ENCODE measurements around the gene KLHL26. TPM values are rescaled to one million over a fixed set of nuclear protein-coding genes. Genes with fewer than 3 reads are reported as not detected.

The KLHL26 gene
- total RNA-seq, 1 experiment from 2014 or later, result 10.7 TPM

GRCh38 chr19:18653853-18654252 is 17.0 kb downstream of the KLHL26 start:
- no peak overlapping the region for H2BK5ac ChIP-seq (ENCODE audit: insufficient read length, low read length)
- H2BK12ac ChIP-seq (ENCODE audit: insufficient read length, low read depth, low read length), result no peak overlapping the region
- no peak overlapping the region for H3K4me2 ChIP-seq (ENCODE audit: insufficient read depth, insufficient read length, low read length)
- H3K27me3 Mint-ChIP-seq (ENCODE audit: low read depth), result peaks cover 2% of the 10 kb centered on the region
- no peaks in the 10 kb centered on the region for H3K27me3 ChIP-seq (ENCODE audit: insufficient read depth, low read length)
- no peak overlapping the region for H3K27ac Mint-ChIP-seq
- peaks cover 35 to 46% of the 10 kb centered on the region in 2 experiments for H3K4me1 Mint-ChIP-seq
- H4K91ac ChIP-seq (ENCODE audit: insufficient read length, low read depth, low read length), result no peak overlapping the region
- DNase-seq, result no peak
- H3K4me1 ChIP-seq (ENCODE audit: insufficient read depth, low read length), result no peaks in the 10 kb centered on the region; the same call in 1 of the 2 replicates
- H2BK120ac ChIP-seq (ENCODE audit: low read depth, low read length, poor library complexity, severe bottlenecking), result no peak overlapping the region
- H3K4me3 Mint-ChIP-seq, result no peak overlapping the region
- no peak overlapping the region for H3K18ac ChIP-seq (ENCODE audit: insufficient read length, low read depth, low read length)
- H2BK15ac ChIP-seq (ENCODE audit: low read depth, low read length), result no peak overlapping the region
- H4K5ac ChIP-seq (ENCODE audit: insufficient read length, low read depth, low read length), result no peak overlapping the region
- no peak overlapping the region for H3K56ac ChIP-seq (ENCODE audit: insufficient read length, low read depth, low read length)
- no peak for TF ChIP-seq CTCF (conservative IDR thresholded peaks at IDR 0.05)
- H2AK5ac ChIP-seq (ENCODE audit: insufficient read length, low read length), result no peak overlapping the region
- H2BK20ac ChIP-seq (ENCODE audit: low read depth, low read length, poor library complexity, severe bottlenecking), result no peak overlapping the region
- no peak overlapping the region for H3K9ac ChIP-seq (ENCODE audit: extremely low read depth, insufficient read length, low read length)
- H3K79me1 ChIP-seq (ENCODE audit: insufficient read depth, low read depth, low read length, poor library complexity, severe bottlenecking), result no peaks in the 10 kb centered on the region
- no peak overlapping the region for H3K4ac ChIP-seq (ENCODE audit: low read depth, low read length)
- H3K14ac ChIP-seq (ENCODE audit: insufficient read depth, low read length), result no peak overlapping the region
- no peaks in the 10 kb centered on the region for H4K20me1 ChIP-seq (ENCODE audit: control insufficient read depth, insufficient read depth, insufficient read length)
- no peaks in the 10 kb centered on the region for H3K79me2 ChIP-seq (ENCODE audit: insufficient read depth, low read length)
- H3K23me2 ChIP-seq (ENCODE audit: insufficient read length, low read depth, low read length, poor library complexity, severe bottlenecking), result no peaks in the 10 kb centered on the region
- H4K8ac ChIP-seq (replicated peaks; ENCODE audit: insufficient read length, low read depth, low read length), result no peak overlapping the region
- H3K9me3 ChIP-seq (ENCODE audit: control insufficient read depth, low read depth, low read length), result no peaks in the 10 kb centered on the region
- no peaks in the 10 kb centered on the region for H3K9me3 Mint-ChIP-seq
- peaks cover 0 to 3% (median 2%) of the 10 kb centered on the region in 3 experiments; a peak in 2 of 7 replicates for H3K36me3 Mint-ChIP-seq (ENCODE audit: insufficient read depth in 1 of 3, low read depth in 3 of 3)
- H3K23ac ChIP-seq (ENCODE audit: insufficient read length, low read depth, low read length), result no peak overlapping the region
- H2AFZ ChIP-seq (ENCODE audit: low read length), result no peak overlapping the region
- no peak overlapping the region for H3T11ph ChIP-seq (ENCODE audit: low read length)
- no peak overlapping the region for H3K27ac ChIP-seq (ENCODE audit: insufficient read length, low read depth, low read length)
- WGBS (ENCODE audit: extremely low coverage, insufficient read length, low lambda C conversion rate), result no CpG with 5 or more reads among the region's 1 CpG

All from H9 (cell line).